HG03135 (cell line): ENCODE data around the gene NBDY.
"Not testable (repeated sequence)": the region's sequence is repeated elsewhere in the genome, so short reads cannot be mapped to it uniquely, and the experiment has no call there.

ENCODE experiments used
- ATAC-seq: cut with Tn5 transposase; IDR thresholded peaks from one replicate; pipeline ENCODE4 v1.9.1; 2021; ENCODE audit warnings: mild to moderate bottlenecking, moderate library complexity; ENCODE audit not compliant: unreplicated experiment

NBDY gene

GRCh38 chrX:56800307-56800706 is 71.3 kb downstream of the NBDY start:
- ATAC-seq: no peak

GRCh38 chrX:56800801-56801200 is 71.8 kb downstream of the NBDY start:
- ATAC-seq: peak; percentile 70

GRCh38 chrX:56802428-56802827 is 73.4 kb downstream of the NBDY start:
- no peak for ATAC-seq

- peak; percentile 63 for ATAC-seq
Measured at GRCh38 chrX:56802921-56803849, 74.1 kb downstream of the NBDY start.

- ATAC-seq: no peak
Measured at GRCh38 chrX:56803850-56804681, 75.0 kb downstream of the NBDY start.

- ATAC-seq: no peak
Measured at GRCh38 chrX:56804867-56805266, 75.8 kb downstream of the NBDY start.

- ATAC-seq: no peak
Measured at GRCh38 chrX:56805399-56805798, 76.4 kb downstream of the NBDY start.

GRCh38 chrX:56806176-56806575 is 77.1 kb downstream of the NBDY start:
- ATAC-seq: not testable (repeated sequence)

GRCh38 chrX:56811599-56811998 is 82.6 kb downstream of the NBDY start:
- ATAC-seq: no peak

GRCh38 chrX:56812515-56813105 is 83.6 kb downstream of the NBDY start:
- peak; percentile 92 for ATAC-seq

- peak; percentile 35 for ATAC-seq
Measured at GRCh38 chrX:56813318-56813837, 84.3 kb downstream of the NBDY start.

- ATAC-seq: no peak
Measured at GRCh38 chrX:56817179-56817578, 88.1 kb downstream of the NBDY start.

- ATAC-seq: no peak
Measured at GRCh38 chrX:56826020-56826419, 97.0 kb downstream of the NBDY start.

- no peak for ATAC-seq
Measured at GRCh38 chrX:56833626-56834025, 104.6 kb downstream of the NBDY start.

GRCh38 chrX:56853436-56853835 is 124.4 kb downstream of the NBDY start:
- ATAC-seq: no peak

- no peak for ATAC-seq
Measured at GRCh38 chrX:56857042-56857441, 128.0 kb downstream of the NBDY start.

- no peak for ATAC-seq
Measured at GRCh38 chrX:56860888-56861287, 131.8 kb downstream of the NBDY start.
